Sciatic nerve (tissue), 2 donors: Measurements from ENCODE around the gene PACSIN1. TPM values are rescaled to one million over a fixed set of nuclear protein-coding genes. Genes with fewer than 3 reads are reported as not detected.
A peak's percentile ranks its signal among the peaks of the same experiment; 100 is the strongest.

ENCODE experiments used
- ATAC-seq: fragments of 200-7000 bp; cut with Tn5 transposase; one replicate; pipeline ENCODE4 v1.9.1; 2020; ENCODE audit warnings: mild to moderate bottlenecking, moderate library complexity
- DNase-seq: peaks from one replicate; pipeline ENCODE4 v3.0.0-alpha.2; 2020; ENCODE audit warnings: low spot score
- intact Hi-C: fragments of 100-400 bp; cut with DNase I; formaldehyde crosslinking; loops from one replicate; pipeline ENCODE4 v1.14.2; 2022
- total RNA-seq: library from RNA; stranded (reverse); fragmentation: NEBNext Ultra II Directional; extraction: Animal tissue kit (Norgen Biotek cat#: 25700); gene quantifications from one replicate; pipeline ENCODE4 v1.2.1, GENCODE V29; 2021
- donor health status: DM: no; HTN: no; CAD: no.
- donor health status: DM: no; HTN: no; CAD: no.

PACSIN1 gene
- total RNA-seq, 1 donor from 2014 or later, result 0.49 TPM

DNA sequence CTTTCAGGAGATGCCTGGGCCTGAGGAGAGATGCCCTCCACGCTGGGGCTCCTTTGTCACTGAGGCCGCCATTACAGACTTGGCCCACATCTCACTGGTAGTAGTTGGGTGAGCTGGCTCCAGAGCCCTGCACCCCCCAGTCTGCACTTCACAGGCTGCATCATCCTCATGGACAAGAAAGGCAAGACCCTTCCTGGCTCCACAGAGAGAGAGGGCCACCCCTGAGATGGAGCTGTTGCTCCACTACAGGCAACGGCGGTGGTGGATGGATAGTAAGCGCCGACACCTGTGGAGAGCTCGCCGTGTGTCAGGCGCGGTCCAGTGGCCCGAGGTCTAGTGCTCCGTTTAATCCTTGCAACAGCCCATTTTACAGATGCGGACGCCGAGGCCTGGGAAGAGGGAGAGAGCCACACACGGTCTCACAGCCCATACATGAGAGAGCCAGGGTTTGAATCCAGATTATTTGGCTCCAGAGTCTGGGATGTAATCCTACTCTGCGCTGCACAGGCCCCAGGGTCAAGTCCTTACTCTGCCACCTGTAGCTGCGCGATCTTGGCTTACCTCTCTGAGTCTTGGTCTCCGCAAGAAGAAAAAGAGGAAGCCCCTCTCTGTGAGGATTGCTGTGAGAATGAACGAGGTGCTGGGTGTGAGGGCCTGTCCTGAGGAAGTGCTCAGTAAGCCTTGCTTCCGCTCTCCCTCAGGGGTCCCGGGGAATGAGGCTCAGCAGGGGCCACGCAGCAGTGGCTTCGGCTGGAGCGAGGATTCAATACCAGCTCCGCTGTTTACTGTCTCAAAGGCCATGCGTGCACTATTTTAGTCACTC lies 55.8 kb downstream of the PACSIN1 start:
- ATAC-seq (no peak), DNase-seq (no peak)
- intact Hi-C loops, result no loop called here

DNA sequence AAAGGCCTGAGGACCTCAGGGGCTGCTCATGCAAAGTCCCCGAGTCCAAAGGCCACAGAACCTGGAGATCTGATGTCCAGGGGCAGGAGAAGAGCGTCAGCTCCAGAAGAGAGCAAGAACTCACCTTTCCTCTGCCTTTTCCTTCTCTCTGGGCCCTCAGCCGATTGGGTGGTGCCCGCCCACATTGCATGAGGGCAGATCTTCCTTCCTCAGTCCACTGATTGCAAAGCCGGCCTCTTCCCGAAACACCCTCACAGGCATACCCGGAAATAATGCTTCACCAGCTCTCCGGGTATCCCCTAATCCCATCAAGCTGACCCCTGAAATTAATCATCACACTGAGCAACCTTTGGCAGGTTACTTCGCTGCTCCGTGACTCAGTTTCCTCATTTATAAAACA lies 56.9 kb downstream of the PACSIN1 start:
- DNase-seq (no peak), ATAC-seq (no peak)
- intact Hi-C loops, result no loop called here

DNA sequence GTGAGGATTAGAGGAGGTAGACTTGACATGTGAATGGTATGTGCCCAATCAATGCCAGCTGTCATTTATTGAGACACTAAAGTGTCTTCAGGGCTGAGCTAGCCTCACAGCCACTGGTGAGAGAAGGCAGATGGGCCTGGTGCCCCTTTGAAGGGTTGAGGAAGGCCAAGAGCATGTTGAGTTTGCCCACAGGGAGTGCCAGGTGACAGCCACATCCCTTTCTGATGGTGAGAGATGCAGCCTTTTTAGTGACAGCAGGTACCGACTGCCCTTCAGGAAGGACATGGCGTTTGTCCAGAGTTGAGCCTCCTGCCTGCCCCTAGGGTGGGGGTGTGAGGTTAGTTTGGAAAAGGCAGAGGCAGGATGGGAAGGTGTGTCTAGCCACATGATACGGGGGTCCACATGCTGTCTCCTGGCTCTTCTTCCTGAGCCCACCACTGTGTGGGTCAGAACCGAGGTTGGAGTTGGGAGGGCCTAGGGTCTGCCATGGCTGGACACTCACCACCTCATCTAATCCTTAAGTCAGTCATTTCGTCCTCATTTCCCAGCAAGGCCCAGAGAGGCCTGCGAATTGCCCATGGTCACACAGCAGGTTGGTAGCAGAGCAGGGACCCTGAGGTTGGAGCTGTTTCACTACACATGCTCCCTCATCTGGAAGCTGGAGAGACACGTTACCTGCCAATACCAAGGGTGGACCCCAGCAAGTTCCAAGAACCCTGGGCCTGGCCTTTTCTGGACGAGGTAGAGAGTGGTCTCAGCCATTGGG lies 57.7 kb downstream of the PACSIN1 start:
- ATAC-seq, result no peak
- DNase-seq, result no peak
- intact Hi-C loops, result no loop called here

DNA sequence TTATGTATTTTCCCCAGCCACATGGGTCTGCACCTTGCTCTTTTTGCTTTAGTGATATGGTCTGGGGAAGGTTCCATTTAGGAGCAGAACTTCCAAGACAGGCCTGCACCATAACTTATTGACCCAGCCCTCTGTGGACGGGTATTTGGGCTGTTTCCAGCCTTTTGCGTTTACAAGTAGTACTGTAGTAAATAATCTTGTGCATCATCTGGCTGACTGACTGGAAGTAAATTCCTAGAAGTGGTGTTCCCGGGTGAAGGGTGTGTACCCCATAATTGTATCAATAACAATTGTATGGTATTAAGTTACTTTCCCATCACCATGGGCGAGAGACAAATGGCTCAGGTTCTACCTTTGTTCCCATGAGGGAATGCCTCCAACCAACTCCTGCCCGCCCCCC lies 58.6 kb downstream of the PACSIN1 start:
- no peak for DNase-seq
- no peak for ATAC-seq
- intact Hi-C loops, result no loop called here

DNA sequence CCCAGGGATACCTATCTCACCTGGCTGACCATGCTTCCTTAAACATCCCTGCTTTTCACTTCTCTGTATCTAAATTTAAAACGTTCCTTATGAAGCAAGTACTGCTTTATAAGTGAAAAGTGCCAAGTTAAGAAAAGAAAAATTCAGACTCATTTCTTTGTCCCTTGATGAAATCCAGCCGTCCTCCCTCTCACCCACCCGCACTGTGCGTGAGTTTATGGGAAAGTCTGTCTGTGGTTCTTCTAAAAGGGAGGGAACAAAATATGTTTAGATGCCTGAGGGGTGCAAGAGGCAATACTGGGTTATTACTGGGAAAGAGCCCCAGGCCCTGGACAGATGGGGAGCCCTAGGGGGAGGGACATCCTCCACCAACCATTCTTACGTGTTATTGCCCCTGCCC lies 59.1 kb downstream of the PACSIN1 start:
- DNase-seq (no peak), ATAC-seq (no peak)
- intact Hi-C loops, result loop anchor here (5.0 kb wide), 1 partner anchor 77 kb away; no protein-coding TSS in a partner anchor

DNA sequence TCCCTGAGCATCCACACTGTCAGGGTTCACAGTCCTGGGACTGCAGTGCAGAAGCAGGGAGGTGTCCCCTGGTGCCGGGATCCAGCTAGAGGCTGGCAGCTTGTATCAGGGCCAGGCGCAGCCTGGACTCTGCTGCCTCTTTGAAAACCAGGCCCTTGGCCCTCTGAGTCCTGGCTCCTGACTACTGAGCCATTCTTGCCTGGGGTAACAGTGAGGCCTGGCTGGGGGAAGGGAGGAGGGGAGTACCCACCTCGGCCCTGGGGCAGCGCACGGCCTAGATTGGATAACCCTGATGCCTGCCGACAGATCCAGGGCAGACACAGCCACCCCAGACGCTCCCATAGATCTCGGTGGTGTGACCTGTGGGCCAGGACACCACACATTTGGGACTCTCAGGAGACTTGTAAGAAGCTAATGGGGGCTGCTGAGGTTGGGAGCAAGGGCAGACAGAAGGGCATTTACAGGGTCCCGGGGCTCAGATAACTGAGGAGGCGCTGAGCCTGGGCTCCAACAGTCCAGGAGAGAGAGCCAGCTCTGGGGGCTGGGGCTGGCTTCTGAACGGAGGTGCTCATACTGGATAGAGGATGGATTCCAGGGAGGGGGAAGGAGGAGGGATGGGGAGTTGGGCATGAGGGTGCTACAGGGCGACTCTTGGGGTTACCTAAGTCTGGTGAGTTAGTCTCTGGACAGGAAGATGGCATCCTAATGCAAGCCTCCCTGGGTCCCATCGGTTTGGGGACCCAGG lies 59.7 kb downstream of the PACSIN1 start:
- no peak for DNase-seq
- no peak for ATAC-seq
- intact Hi-C loops, result loop anchor here (5.0 kb wide), 1 partner anchor 77 kb away; no protein-coding TSS in a partner anchor

DNA sequence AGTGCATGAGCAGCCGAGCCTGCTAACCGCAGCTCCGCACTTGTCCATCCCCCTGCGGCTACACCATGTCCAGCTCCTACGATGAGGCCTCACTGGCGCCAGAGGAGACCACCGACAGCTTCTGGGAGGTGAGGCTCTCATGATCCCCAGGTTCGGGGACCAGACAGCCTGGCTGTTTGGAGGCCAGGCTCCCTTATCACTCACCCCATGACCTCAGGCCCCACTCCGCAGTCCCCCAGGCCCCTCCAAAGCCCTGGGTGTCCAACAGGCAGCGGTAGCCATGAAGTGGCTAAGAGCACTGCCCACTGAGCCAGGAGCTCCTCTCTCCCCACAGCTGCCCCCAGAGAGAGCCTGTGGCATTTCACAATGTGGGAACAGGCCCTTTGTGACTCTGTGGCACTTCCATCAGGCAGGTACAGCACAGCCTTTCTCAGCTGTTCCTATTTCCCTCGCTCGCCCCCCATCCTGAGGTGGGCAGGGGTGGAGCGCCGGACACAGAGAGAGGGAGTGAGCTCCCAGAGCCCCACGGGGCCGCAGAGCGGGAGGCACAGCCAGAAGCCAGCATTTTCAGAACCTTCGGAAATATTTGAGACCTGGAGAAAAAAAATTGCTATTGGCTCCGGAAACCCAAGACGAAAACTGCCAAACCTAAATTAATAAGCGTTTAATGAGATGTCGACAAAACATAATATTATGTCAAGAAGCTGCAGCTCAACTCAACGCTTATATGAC lies 60.5 kb downstream of the PACSIN1 start:
- peak; percentile 27 for ATAC-seq
- intact Hi-C loops, result loop anchor here (5.0 kb wide), 1 partner anchor 76 kb away; no protein-coding TSS in a partner anchor
- no peak for DNase-seq

DNA sequence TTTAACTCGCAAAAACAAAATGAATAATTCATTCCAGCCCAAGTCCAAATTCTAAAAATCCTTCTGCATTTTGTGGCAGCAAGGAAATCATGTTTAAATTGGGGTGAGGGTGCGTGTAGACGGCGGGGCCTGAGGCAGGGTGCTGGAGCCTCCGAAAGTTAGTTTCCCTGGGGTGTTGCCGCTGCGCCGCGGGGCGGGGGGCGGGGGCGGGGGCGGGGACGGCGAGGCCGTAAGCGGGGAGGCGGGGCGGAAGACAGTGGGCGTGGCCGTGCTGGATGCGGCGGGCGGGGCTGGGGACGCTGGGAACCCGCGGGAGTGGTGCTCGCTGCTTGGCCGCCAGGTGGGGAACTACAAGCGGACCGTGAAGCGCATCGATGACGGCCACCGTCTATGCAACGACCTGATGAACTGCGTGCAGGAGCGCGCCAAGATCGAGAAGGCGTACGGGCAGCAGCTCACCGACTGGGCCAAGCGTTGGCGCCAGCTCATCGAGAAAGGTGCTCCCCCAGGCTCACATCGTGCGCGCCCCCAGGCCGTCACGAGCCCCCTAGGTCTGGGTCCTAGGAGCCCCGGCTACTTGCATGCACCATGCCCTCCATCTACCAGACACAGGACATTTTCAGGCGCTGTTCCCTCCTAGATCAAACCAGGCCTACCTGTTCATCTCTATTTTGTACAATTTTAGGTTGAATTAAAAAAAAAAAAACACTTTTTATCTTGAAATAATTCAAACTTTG lies 61.3 kb downstream of the PACSIN1 start:
- intact Hi-C loops, result loop anchor here (5.0 kb wide), 1 partner anchor 75 kb away; no protein-coding TSS in a partner anchor
- ATAC-seq, result peak; percentile 94
- DNase-seq, result peak; percentile 98

DNA sequence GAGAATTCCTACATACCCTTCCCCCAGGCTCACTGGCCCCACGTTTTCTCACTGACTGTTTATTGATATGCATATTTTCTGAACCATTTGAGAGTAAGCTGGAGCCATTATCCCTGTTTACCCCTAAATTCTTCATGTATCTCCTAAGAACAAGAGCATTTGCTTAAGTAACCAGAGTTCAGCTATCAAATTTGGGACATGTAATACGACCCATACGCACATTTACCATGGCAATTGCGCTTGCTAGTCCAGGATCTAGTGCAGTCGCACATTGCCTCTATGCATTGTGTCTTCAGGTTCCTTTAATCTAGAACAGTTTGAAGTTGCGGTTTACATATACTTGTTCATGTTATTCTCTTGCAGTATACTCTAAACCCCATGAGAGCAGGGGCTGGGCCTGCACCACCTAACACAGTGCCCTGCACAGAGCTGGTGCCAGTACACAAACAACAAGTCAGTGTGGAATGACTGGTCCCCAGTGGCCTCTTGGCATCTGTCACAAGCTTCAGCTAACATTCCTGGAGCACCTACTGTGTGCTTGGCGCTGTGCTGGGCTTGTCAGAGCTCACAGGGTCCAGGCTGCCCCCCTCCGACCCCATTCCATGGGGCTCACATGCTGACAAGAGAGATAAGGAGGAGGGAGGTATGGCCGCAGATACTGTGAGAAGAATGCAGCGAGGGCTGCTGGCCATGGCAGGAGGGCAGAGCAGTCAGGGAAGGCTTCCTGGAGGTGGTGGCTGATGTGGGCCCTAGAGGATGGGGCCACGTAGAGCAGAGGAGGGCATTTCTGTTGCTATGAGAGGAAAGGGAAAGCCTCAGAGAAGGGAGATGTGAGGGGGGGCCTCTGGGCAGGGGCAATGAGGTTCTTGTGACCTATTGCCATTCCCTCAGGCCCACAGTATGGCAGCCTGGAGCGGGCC lies 62.1 kb downstream of the PACSIN1 start:
- intact Hi-C loops, result loop anchor here (5.0 kb wide), 1 partner anchor 74 kb away; no protein-coding TSS in a partner anchor
- DNase-seq, result no peak
- ATAC-seq, result no peak

DNA sequence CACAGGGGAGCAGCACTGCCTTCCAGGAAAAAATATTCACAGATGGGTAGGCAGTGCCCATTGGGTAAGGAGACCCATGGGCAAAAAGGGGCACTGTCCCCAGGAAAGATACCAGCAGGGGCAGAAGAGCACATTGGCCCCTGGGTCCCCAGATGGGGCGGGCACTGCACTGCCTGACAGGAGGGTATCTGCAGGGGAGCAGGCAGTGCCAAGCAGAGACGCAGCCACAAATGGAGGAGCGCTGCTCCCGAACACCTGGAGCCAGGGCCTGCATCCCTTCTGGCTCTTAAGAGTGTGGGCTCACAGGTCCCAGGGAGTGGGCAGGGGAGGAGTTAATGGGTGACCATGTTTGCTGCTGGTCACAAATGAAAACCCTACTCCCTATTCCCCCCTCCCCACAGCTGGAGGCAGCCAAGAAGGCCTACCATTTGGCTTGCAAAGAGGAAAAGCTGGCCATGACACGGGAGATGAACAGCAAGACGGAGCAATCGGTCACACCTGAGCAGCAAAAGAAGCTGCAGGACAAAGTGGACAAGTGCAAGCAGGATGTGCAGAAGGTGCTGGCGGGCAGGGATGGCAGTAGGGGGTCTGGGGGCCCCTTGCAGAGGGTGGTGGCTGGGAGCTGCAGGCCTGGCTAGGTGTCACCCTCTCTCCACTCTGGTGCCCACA lies 63.3 kb downstream of the PACSIN1 start:
- intact Hi-C loops, result loop anchor here (5.0 kb wide), 1 partner anchor 73 kb away; no protein-coding TSS in a partner anchor
- DNase-seq (no peak), ATAC-seq (no peak)

DNA sequence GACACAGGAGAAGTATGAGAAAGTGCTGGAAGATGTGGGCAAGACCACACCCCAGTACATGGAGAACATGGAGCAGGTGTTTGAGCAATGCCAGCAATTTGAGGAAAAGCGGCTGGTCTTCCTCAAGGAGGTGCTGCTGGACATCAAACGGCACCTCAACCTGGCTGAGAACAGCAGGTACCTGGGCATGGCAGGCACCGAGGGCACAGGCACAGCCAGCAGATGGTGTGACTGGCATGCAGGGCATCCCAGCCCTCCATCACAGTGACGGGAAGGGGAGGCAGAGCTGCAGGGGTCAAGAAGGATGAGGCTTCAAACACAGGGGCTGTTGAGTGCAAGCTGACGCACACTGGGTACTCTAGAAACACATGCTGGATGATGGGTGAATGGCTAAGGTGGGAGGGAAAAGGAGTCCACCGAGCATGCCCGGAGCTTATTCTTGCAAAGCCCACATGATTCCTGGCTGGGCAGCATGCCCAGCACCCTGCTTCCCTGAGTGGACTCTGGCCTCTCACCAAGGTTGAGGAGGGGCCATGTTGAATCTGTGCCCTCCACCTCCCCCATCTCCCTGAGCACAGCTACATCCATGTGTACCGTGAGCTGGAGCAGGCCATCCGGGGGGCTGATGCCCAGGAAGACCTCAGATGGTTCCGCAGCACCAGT lies 63.9 kb downstream of the PACSIN1 start:
- DNase-seq (no peak), ATAC-seq (no peak)
- intact Hi-C loops, result loop anchor here (5.0 kb wide), 1 partner anchor 73 kb away; no protein-coding TSS in a partner anchor

DNA sequence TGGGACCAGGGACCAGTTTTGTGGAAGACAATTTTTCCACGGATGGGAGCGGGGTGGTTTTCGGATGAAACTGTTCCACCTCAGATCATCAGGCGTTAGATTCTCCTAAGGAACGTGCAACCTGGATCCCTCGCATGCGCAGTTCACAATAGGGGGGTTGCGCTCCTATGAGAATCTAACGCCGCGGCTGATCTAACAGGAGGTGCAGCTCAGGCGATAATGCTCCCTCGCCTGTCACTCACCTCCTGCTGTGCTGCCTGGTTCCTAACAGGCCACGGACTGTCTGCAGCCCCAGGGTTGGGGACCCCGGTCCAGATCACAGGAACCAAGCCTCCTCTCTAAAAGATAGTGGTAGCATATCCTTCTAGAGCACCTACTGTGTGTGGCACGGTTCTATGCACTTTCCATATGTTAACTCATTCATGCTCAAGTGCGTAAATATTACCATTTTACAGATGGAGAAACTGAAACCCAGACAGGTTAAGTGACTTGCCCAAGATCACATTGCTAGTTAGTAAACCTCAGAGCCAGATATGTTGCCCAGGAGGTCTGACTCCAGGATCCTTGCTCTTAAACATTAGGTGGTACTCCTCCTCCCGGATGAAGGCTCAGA lies 65.0 kb downstream of the PACSIN1 start:
- intact Hi-C loops, result no loop called here
- ATAC-seq (no peak), DNase-seq (no peak)

DNA sequence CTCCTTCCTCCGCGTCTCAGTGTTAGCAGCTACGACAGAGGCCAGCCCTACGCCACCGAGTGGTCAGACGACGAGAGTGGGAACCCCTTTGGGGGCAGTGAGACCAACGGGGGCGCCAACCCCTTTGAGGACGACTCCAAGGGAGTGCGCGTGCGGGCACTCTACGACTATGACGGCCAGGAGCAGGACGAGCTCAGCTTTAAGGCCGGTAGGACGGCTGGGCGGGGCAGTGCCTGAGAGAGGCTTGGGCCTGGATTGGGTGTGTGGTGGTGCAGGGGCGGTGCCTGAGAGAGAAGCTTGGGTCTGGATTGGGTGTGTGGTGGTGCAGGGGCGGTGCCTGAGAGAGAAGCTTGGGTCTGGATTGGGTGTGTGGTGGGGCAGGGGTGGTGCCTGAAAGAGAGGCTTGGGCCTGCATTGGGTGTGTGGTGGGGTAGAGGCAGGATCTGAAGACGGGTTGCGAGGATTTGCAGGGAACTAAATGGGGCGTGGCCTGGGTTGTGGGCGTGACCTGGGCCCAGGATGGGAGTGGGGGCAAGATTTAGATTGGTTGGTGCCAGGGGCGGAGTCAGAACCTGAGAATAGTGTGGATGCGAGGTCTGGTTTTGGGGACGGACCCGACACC lies 65.8 kb downstream of the PACSIN1 start:
- intact Hi-C loops, result no loop called here
- peak; percentile 90 for DNase-seq
- ATAC-seq, result peak; percentile 66

DNA sequence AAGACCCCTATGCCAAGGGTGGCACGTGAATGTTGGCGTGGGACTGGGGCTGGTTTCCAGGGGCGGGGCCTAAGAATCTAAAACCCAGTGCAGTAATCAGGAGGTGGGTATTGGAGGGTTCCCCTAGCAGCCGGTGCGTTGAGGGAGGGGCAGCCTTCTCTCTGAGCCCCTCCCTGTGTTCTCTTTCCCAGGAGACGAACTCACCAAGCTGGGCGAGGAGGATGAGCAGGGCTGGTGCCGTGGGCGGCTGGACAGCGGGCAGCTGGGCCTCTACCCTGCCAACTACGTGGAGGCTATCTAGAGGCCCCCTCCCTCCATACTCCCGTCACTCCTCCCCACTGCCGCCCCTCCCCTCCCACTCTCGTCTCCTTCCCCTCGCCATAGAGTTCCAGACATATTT lies 66.4 kb downstream of the PACSIN1 start:
- ATAC-seq, result no peak
- intact Hi-C loops, result no loop called here
- no peak for DNase-seq

DNA sequence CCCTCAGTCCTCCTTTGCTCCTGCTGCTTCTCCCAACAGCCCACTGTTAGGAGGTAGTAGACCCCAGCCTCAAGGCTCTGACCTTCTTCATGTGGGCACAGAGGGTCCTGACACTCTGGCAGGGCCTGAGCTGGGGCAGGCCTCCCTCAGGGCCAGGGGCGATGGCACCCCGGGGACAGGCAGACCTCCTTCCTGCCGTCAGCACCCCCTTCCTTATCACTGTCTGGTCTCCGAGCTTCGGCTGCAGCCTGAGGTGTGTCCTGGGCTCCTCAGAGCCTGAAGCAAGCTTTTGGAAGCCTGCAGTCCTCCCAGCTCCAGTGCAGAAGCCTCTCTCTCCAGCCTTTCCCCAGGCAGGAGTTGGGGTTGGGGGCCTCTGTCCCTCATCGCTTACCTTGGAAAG lies 68.3 kb downstream of the PACSIN1 start:
- DNase-seq (no peak), ATAC-seq (no peak)
- intact Hi-C loops, result no loop called here
